NCI-H2196 (cell line): ENCODE data around the gene CAMSAP1.

Source experiments
- DNase-seq: peaks from one replicate; lab custom pipeline; 2025; ENCODE audit not compliant: unreplicated experiment; lab: John Stamatoyannopoulos, UW

CAMSAP1 gene

GRCh38 chr9:135762921-135763320 lies 144.4 kb downstream of the CAMSAP1 start:
- DNase-seq, result no peak

GRCh38 chr9:135761845-135762168 lies 145.5 kb downstream of the CAMSAP1 start:
- no peak for DNase-seq

GRCh38 chr9:135761150-135761844 lies 146.0 kb downstream of the CAMSAP1 start:
- no peak for DNase-seq

GRCh38 chr9:135760465-135760864 lies 146.9 kb downstream of the CAMSAP1 start:
- DNase-seq, result no peak

- no peak for DNase-seq
Observed at GRCh38 chr9:135759676-135760300, 147.6 kb downstream of the CAMSAP1 start.

- no peak for DNase-seq
Observed at GRCh38 chr9:135758870-135759269, 148.5 kb downstream of the CAMSAP1 start.
